GM21737 (cell line): ENCODE measurements around the gene PCBP3.

Experiments used
- ATAC-seq: cut with Tn5 transposase; IDR thresholded peaks from one replicate; pipeline ENCODE4 v1.9.1; 2021; ENCODE audit warnings: mild to moderate bottlenecking, moderate library complexity; ENCODE audit not compliant: unreplicated experiment

PCBP3 gene

GRCh38 chr21:45900034-45900868, 256.7 kb downstream of the PCBP3 start:
- ATAC-seq = no peak

GRCh38 chr21:45901061-45901690, 257.7 kb downstream of the PCBP3 start:
- ATAC-seq = no peak

- no peak for ATAC-seq
Measured at GRCh38 chr21:45902292-45902995, 258.9 kb downstream of the PCBP3 start.

GRCh38 chr21:45905196-45905595, 261.7 kb downstream of the PCBP3 start:
- no peak for ATAC-seq

GRCh38 chr21:45906196-45906805, 262.8 kb downstream of the PCBP3 start:
- ATAC-seq = no peak

GRCh38 chr21:45906859-45907258, 263.3 kb downstream of the PCBP3 start:
- ATAC-seq = no peak

- ATAC-seq = no peak
Measured at GRCh38 chr21:45908536-45909237, 265.2 kb downstream of the PCBP3 start.

- no peak for ATAC-seq
Measured at GRCh38 chr21:45909238-45909988, 265.9 kb downstream of the PCBP3 start.

- no peak for ATAC-seq
Measured at GRCh38 chr21:45910155-45910547, 266.6 kb downstream of the PCBP3 start.

GRCh38 chr21:45910548-45911221, 267.2 kb downstream of the PCBP3 start:
- no peak for ATAC-seq

- no peak for ATAC-seq
Measured at GRCh38 chr21:45911806-45912325, 268.3 kb downstream of the PCBP3 start.

GRCh38 chr21:45912611-45913417, 269.3 kb downstream of the PCBP3 start:
- ATAC-seq = no peak

GRCh38 chr21:45913418-45913765, 269.9 kb downstream of the PCBP3 start:
- no peak for ATAC-seq

GRCh38 chr21:45913886-45914285, 270.4 kb downstream of the PCBP3 start:
- no peak for ATAC-seq

- no peak for ATAC-seq
Measured at GRCh38 chr21:45914321-45914845, 270.9 kb downstream of the PCBP3 start.

- ATAC-seq = no peak
Measured at GRCh38 chr21:45916011-45916840, 272.7 kb downstream of the PCBP3 start.

- ATAC-seq = no peak
Measured at GRCh38 chr21:45917241-45917640, 273.7 kb downstream of the PCBP3 start.
